Ovary (tissue), 3 donors: Measurements from ENCODE around the gene PTPRN2.

Experiments used
- EP300 ChIP-seq: sonication (generic); formaldehyde crosslinking; IDR thresholded peaks from one replicate; pipeline ENCODE4 v1.6.1; 2017; ENCODE audit warnings: antibody characterized with exemption
- POLR2A ChIP-seq: fragments of 450-650 bp; IDR thresholded peaks from one replicate; pipeline ENCODE4 v1.6.1; 2017; ENCODE audit warnings: antibody characterized with exemption, mild to moderate bottlenecking, moderate library complexity
- TF ChIP-seq, protein P1 (sequence below), 3 donors: fragments of 450-650 bp in 2 of 3; fragments of 200-600 bp in 1 of 3; IDR thresholded peaks; one replicate each; pipeline versions ENCODE4 v1.5.1 to v1.8.0; 2016 to 2022; ENCODE audit warnings: antibody characterized with exemption in 3 of 3, mild to moderate bottlenecking in 1 of 3
- donor health status: DM: no; HTN: no; CAD: no.

DNA sequence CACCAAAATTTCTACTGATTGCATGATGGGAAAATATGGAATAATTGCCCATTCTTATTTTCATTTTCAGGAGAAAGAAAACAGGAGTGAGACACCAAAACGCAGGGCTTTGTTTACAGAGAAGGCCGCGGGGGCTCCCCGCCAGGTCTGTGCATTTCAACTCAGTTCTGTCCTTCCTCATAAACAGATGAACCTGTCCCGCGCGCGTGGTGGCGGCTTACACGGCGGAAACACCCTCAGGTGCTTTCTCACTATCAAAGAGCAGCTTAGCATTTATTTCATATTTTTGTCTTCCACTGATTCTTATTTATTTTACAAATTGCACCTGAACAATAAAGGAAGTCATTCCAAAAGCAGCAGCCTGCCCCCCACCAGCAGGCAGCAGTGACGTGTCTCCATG is 579.4 kb downstream of the PTPRN2 start:
- TF ChIP-seq, protein P1, sequence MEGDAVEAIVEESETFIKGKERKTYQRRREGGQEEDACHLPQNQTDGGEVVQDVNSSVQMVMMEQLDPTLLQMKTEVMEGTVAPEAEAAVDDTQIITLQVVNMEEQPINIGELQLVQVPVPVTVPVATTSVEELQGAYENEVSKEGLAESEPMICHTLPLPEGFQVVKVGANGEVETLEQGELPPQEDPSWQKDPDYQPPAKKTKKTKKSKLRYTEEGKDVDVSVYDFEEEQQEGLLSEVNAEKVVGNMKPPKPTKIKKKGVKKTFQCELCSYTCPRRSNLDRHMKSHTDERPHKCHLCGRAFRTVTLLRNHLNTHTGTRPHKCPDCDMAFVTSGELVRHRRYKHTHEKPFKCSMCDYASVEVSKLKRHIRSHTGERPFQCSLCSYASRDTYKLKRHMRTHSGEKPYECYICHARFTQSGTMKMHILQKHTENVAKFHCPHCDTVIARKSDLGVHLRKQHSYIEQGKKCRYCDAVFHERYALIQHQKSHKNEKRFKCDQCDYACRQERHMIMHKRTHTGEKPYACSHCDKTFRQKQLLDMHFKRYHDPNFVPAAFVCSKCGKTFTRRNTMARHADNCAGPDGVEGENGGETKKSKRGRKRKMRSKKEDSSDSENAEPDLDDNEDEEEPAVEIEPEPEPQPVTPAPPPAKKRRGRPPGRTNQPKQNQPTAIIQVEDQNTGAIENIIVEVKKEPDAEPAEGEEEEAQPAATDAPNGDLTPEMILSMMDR (IDR thresholded peaks at IDR 0.05) = no peak
- TF ChIP-seq POLR2A (no peak), EP300 (no peak)
